HUES64 (cell line): ENCODE results near the gene ZDHHC7.
"Not testable (repeated sequence)": the region's sequence is repeated elsewhere in the genome, so short reads cannot be mapped to it uniquely, and the experiment has no call there.

Source experiments
- H3K27ac ChIP-seq: 2 replicates; pipeline ENCODE4 v1.7.0; 2013; ENCODE audit warnings: low read depth, low read length, inconsistent platforms
- H3K27me3 ChIP-seq: 2 replicates; pipeline ENCODE4 v1.6.1; 2013; ENCODE audit warnings: mild to moderate bottlenecking, low read length; ENCODE audit not compliant: insufficient read depth
- H3K36me3 ChIP-seq: 2 replicates; pipeline ENCODE4 v1.6.1; 2013; ENCODE audit warnings: mild to moderate bottlenecking, low read length; ENCODE audit not compliant: insufficient read depth
- H3K4me1 ChIP-seq: 2 replicates; pipeline ENCODE4 v1.6.1; 2013; ENCODE audit warnings: mild to moderate bottlenecking, low read length, moderate library complexity; ENCODE audit not compliant: insufficient read depth
- H3K4me3 ChIP-seq: 2 replicates; pipeline ENCODE4 v1.5.1; 2013; ENCODE audit warnings: mild to moderate bottlenecking, low read length, moderate library complexity
- H3K9ac ChIP-seq: 2 replicates; pipeline ENCODE4 v1.6.1; 2013; ENCODE audit warnings: mild to moderate bottlenecking, low read depth, low read length
- H3K9me3 ChIP-seq: 2 replicates; pipeline ENCODE4 v1.6.1; 2013; ENCODE audit warnings: low read depth, low read length; ENCODE audit not compliant: insufficient read depth
- WGBS: fragments of 150-250, 120-280 bp; methylation state at CpG from one replicate; pipeline ENCODE4 v1.1.7; 2013; ENCODE audit warnings: missing lambda C conversion rate; 5-methylcytosine and 5-hydroxymethylcytosine counted together

The ZDHHC7 gene

GRCh38 chr16:84943620-84944019 is 67.7 kb downstream of the ZDHHC7 start:
- no peaks in the 10 kb centered on the region for H3K9me3 ChIP-seq
- H3K4me1 ChIP-seq: no peaks in the 10 kb centered on the region
- WGBS: 91% methylated on average over 4 of the region's 4 CpGs
- no peak overlapping the region for H3K4me3 ChIP-seq
- no peaks in the 10 kb centered on the region for H3K36me3 ChIP-seq
- no peak overlapping the region for H3K27ac ChIP-seq
- no peak overlapping the region for H3K9ac ChIP-seq
- no peaks in the 10 kb centered on the region for H3K27me3 ChIP-seq

- no peaks in the 10 kb centered on the region for H3K9me3 ChIP-seq
- no peak overlapping the region for H3K4me3 ChIP-seq
- no peaks in the 10 kb centered on the region for H3K27me3 ChIP-seq
- H3K27ac ChIP-seq: no peak overlapping the region
- 99% methylated on average over 3 of the region's 4 CpGs for WGBS
- H3K9ac ChIP-seq: no peak overlapping the region
- no peaks in the 10 kb centered on the region for H3K36me3 ChIP-seq
- no peaks in the 10 kb centered on the region for H3K4me1 ChIP-seq
These were observed 68.5 kb downstream of the ZDHHC7 start for GRCh38 chr16:84942786-84943185.

GRCh38 chr16:84941921-84942320 is 69.4 kb downstream of the ZDHHC7 start:
- no peaks in the 10 kb centered on the region for H3K36me3 ChIP-seq
- no peak overlapping the region for H3K4me3 ChIP-seq
- H3K27me3 ChIP-seq: no peaks in the 10 kb centered on the region
- no peak overlapping the region for H3K27ac ChIP-seq
- no peaks in the 10 kb centered on the region for H3K4me1 ChIP-seq
- 85% methylated on average over 10 of the region's 10 CpGs for WGBS
- no peak overlapping the region for H3K9ac ChIP-seq
- H3K9me3 ChIP-seq: no peaks in the 10 kb centered on the region

GRCh38 chr16:84940670-84941551 is 70.4 kb downstream of the ZDHHC7 start:
- no peaks in the 10 kb centered on the region for H3K36me3 ChIP-seq
- H3K9ac ChIP-seq: no peak overlapping the region
- H3K9me3 ChIP-seq: no peaks in the 10 kb centered on the region
- H3K4me1 ChIP-seq: no peaks in the 10 kb centered on the region
- 92% methylated on average over 40 of the region's 41 CpGs for WGBS
- no peak overlapping the region for H3K27ac ChIP-seq
- no peak overlapping the region for H3K4me3 ChIP-seq
- H3K27me3 ChIP-seq: no peaks in the 10 kb centered on the region

- not testable (repeated sequence) for H3K4me1 ChIP-seq, H3K36me3 ChIP-seq, H3K4me3 ChIP-seq, H3K9me3 ChIP-seq, H3K27me3 ChIP-seq, H3K9ac ChIP-seq, H3K27ac ChIP-seq
- WGBS: 82% methylated on average over 6 of the region's 6 CpGs
These were observed 72.7 kb downstream of the ZDHHC7 start for GRCh38 chr16:84938616-84939015.

GRCh38 chr16:84937196-84938005 is 73.9 kb downstream of the ZDHHC7 start:
- H3K27me3 ChIP-seq: no peaks in the 10 kb centered on the region

GRCh38 chr16:84933774-84934631 is 77.3 kb downstream of the ZDHHC7 start:
- WGBS: 91% methylated on average over 29 of the region's 29 CpGs

More at GRCh38 chr16:84937196-84938005, 73.9 kb downstream of the ZDHHC7 start:
- WGBS: 89% methylated on average over 9 of the region's 9 CpGs
- Histone ChIP-seq H3K9me3 (no peaks in the 10 kb centered on the region), H3K4me3 (no peak overlapping the region), H3K27ac (no peak overlapping the region), H3K9ac (no peak overlapping the region), H3K4me1 (no peaks in the 10 kb centered on the region), H3K36me3 (no peaks in the 10 kb centered on the region)

GRCh38 chr16:84932681-84933080 is 78.7 kb downstream of the ZDHHC7 start:
- H3K4me3 ChIP-seq: no peak overlapping the region
- no peak overlapping the region for H3K9ac ChIP-seq
- H3K36me3 ChIP-seq: no peaks in the 10 kb centered on the region
- H3K4me1 ChIP-seq: no peaks in the 10 kb centered on the region
- no peak overlapping the region for H3K27ac ChIP-seq
- 91% methylated on average over 5 of the region's 5 CpGs for WGBS
- no peaks in the 10 kb centered on the region for H3K27me3 ChIP-seq
- no peaks in the 10 kb centered on the region for H3K9me3 ChIP-seq

More at GRCh38 chr16:84933774-84934631, 77.3 kb downstream of the ZDHHC7 start:
- Histone ChIP-seq H3K4me3 (no peak overlapping the region), H3K9me3 (no peaks in the 10 kb centered on the region), H3K27ac (no peak overlapping the region), H3K27me3 (no peaks in the 10 kb centered on the region), H3K36me3 (no peaks in the 10 kb centered on the region), H3K9ac (no peak overlapping the region), H3K4me1 (no peaks in the 10 kb centered on the region)

GRCh38 chr16:84931506-84931905 is 79.8 kb downstream of the ZDHHC7 start:
- Histone ChIP-seq H3K9me3 (no peaks in the 10 kb centered on the region), H3K27ac (no peak overlapping the region), H3K27me3 (no peaks in the 10 kb centered on the region), H3K9ac (no peak overlapping the region), H3K36me3 (no peaks in the 10 kb centered on the region), H3K4me3 (no peak overlapping the region), H3K4me1 (no peaks in the 10 kb centered on the region)
- WGBS: 94% methylated on average over 8 of the region's 8 CpGs

- H3K4me1 ChIP-seq: no peaks in the 10 kb centered on the region
- no peak overlapping the region for H3K4me3 ChIP-seq
- H3K9ac ChIP-seq: no peak overlapping the region
- H3K36me3 ChIP-seq: no peaks in the 10 kb centered on the region
- no peaks in the 10 kb centered on the region for H3K27me3 ChIP-seq
- H3K9me3 ChIP-seq: no peaks in the 10 kb centered on the region
- 91% methylated on average over 4 of the region's 4 CpGs for WGBS
- no peak overlapping the region for H3K27ac ChIP-seq
These were observed 80.2 kb downstream of the ZDHHC7 start for GRCh38 chr16:84931107-84931494.
